Stimulated activated CD8-positive, alpha-beta memory T cell treated with anti-CD3 and anti-CD28 coated beads, Interleukin-12 subunit alpha, Interleukin-12 subunit beta, amount 100 ng/mL, for 1 hour (primary cell): ENCODE results near the gene PPFIBP1.
"Not testable (repeated sequence)": the region's sequence is repeated elsewhere in the genome, so short reads cannot be mapped to it uniquely, and the experiment has no call there.

Experiments used
- DNase-seq: peaks from one replicate; pipeline ENCODE4 v3.0.0-alpha.2; 2020; ENCODE audit warnings: low read depth

PPFIBP1 gene

DNA sequence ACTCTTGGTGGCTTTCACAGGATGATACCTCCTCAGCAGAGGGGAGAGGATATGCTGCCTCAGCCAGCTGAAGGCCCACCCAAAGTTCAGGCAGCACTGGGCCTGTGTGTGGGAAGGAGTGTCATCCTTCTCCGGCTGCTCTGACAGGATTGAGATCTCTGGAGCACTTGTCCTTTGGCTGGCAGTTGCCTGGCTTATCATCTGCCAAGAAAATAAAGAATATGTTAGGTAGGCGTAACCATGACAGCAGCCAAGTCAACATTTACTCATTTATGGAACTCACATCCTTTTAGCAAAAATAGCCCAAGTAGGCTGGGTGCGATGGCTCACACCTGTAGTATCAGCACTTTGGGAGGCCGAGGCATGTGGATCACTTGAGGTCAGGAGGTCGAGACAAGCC lies 68.5 kb downstream of the PPFIBP1 start:
- no peak for DNase-seq

DNA sequence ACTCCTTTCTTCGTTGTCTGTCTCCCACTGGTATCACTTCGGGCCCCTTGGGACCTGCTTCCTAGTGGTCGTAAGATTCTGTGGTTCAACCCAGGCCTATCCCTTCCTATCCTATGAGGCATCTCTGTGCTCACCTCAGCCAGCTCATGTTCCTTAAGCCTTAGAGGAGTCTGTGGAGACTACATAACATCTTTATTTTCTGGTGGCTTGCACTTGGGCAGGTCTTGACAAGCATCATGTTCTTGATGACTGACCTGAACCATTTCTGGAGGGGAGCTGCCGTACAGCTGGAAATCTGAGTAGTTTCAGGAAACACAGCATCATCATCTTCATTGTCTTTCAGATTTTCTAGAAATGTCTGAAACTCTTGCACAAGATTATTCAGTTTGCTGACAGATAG lies 69.3 kb downstream of the PPFIBP1 start:
- DNase-seq, result no peak

GRCh38 chr12:27595231-27595642 lies 71.2 kb downstream of the PPFIBP1 start:
- no peak for DNase-seq

GRCh38 chr12:27598866-27599265 lies 74.9 kb downstream of the PPFIBP1 start:
- DNase-seq, result not testable (repeated sequence)

DNA sequence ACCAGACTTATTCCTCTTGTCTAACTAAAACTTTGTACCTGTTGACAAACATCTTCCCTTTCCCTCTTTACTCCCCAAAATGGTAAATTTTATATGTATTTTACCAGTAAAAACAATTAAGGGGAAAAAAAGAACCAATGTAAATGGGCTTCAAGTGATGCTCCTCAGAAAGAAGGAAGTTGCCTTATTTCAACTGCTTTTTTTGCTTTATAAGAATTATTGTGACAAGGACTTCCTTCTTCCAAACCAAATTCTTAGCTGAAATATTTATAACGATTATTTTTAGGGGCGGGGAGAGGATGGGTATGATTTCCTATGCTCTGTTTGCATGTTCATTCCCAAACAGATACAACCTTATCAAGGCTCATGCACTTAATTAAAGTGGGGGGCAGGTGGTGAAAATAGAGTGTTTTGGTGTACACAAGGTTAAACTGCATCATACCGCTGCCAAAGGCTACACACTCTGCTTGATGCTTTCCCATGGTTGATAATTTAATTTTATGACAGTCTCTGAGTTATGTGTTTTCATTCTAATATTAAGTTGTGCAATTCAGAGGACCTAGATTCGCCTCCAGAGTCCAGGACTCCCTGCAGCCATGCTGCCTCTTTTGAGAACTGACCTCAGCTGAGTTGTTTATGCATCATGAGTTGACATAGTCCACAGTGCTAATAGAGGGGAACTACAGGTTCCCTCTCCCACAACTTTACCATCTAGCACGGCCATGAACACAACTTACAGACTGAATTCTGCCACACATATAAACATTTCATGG lies 77.2 kb downstream of the PPFIBP1 start:
- DNase-seq, result not testable (repeated sequence)

- DNase-seq, result no peak
Observed at GRCh38 chr12:27602516-27602915, 78.5 kb downstream of the PPFIBP1 start.

DNA sequence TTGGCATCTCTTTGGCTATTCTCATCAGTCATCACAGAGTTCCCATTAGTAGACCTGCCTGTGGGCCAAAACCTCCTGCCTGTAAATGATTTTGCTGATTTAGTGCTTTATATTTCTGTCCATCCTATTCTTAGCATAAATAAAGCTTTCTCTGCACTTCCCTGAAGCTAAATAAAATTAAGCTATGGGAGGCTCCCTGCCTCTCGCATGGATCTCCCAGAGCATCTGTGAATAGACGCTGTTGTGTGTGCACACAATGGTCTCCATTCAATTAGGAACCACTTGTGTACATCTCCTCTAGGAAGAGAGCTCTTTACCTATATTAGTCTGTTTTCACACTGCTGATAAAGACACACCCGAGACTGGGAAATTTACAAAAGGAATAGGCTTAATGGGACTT lies 80.4 kb downstream of the PPFIBP1 start:
- no peak for DNase-seq

- no peak for DNase-seq
Observed at GRCh38 chr12:27606986-27607385, 83.0 kb downstream of the PPFIBP1 start.

GRCh38 chr12:27607591-27607990 lies 83.6 kb downstream of the PPFIBP1 start:
- no peak for DNase-seq

GRCh38 chr12:27608890-27609289 lies 84.9 kb downstream of the PPFIBP1 start:
- DNase-seq, result no peak

GRCh38 chr12:27610374-27610773 lies 86.4 kb downstream of the PPFIBP1 start:
- no peak for DNase-seq

- DNase-seq, result no peak
Observed at GRCh38 chr12:27614386-27614785, 90.4 kb downstream of the PPFIBP1 start.

DNA sequence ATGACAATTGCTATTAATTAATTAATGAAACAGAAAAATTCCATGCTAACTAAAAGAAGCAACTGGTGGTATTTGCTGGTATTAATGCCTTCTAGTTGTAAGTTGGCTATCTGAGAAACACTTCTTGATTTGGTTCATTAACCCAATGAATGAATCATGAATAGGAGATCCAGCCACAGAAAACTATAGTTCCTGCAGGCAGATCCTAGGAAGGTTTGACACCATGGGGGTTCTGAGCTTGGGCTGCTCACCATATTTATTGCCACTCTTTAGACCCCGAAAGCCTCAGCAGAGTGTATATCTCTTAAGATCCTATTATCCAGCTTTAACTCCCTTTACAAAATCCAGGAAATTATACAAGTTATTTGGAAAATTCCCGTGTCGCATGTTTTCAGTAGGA lies 90.9 kb downstream of the PPFIBP1 start:
- DNase-seq, result no peak

GRCh38 chr12:27615331-27615891 lies 91.4 kb downstream of the PPFIBP1 start:
- no peak for DNase-seq

- no peak for DNase-seq
Observed at GRCh38 chr12:27616356-27617142, 92.5 kb downstream of the PPFIBP1 start.

DNA sequence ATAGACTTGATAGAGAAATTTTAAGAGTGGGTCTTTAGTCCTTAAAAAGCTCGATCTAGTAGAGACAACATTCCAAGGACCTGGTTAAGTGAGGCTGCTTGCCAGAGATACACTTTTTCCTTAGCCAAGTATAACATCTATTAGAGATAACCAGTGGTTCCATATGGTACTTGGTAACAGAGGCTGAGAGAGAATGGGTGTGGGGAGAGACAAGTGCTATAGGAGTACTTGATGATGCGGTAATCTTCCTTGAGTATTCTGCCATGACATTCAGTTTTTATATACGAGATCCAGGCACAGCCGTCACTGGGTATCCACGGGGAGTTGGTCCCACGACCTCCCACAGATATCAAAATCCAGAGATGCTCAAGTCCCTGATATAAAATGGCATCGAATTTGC lies 94.8 kb downstream of the PPFIBP1 start:
- no peak for DNase-seq

- no peak for DNase-seq
Observed at GRCh38 chr12:27619308-27619707, 95.3 kb downstream of the PPFIBP1 start.

GRCh38 chr12:27620121-27620520 lies 96.1 kb downstream of the PPFIBP1 start:
- DNase-seq, result no peak

GRCh38 chr12:27622436-27623195 lies 98.6 kb downstream of the PPFIBP1 start:
- DNase-seq, result no peak

GRCh38 chr12:27623645-27624044 lies 99.6 kb downstream of the PPFIBP1 start:
- no peak for DNase-seq

DNA sequence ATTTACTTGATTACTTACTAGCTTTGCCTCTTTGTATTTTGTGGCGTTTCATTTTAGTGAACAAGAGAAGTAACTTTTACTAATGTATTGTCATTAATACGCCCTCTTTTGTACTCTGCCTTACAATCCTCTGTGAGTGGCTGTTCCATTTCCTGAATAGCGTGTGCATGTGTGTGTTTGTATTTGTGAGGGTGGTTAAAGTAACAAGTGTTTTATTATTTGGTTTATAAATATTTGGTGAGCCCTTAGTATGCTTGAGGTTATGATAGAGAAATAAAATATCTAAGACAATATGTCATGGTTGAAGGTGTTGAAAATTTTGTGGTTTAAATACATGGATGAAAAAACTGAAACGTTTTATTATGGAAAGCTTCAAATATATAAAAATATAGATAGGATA lies 100.6 kb downstream of the PPFIBP1 start:
- no peak for DNase-seq

DNA sequence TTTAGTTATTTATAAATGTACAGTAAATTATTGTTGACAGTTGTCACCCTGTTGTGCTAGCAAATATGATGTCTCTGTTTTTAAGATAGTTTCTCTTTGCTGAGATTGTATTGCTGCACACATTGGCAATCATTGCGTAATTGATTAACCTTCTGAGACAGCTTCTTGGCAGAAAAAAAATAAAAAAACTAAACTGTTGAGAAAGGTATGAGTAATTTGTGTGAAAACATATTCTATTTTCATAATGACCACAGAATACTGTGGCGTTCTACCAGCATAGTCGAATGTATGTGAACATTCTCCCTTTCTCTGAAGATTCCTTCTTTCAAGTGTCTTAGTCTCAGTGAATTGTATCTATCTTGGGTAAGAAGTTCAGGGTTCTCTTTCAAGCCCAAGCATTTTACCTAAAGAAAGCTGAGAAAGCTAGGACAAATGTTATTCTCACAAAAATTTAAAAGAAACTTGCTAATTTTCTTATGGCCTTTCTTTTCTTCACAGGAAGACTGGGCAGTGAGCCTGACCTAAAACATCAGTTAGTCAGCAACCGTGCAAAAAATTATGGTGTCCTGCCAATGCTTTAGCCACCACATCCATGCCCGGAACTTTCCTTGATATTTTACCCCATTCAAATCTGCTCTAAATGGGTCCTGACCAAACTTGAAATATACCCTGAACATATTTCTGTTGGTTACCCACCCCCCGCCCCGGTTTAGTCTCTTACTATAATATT lies 103.3 kb downstream of the PPFIBP1 start:
- no peak for DNase-seq
